GM23338 (cell line): ENCODE results near the gene AGPAT4. TPM values are rescaled to one million over a fixed set of nuclear protein-coding genes. Genes with fewer than 3 reads are reported as not detected.

ENCODE experiments used
- ATAC-seq: fragments of 200-7000 bp; cut with Tn5 transposase; 3 replicates; pipeline ENCODE4 v1.9.1; 2020
- DNase-seq: peaks from one replicate; pipeline ENCODE4 v3.0.0-alpha.2; 2015; ENCODE audit warnings: low spot score
- H2AFZ ChIP-seq: fragments of 200-600 bp; sonication (generic); 2 replicates; pipeline ENCODE4 v1.8.0; 2016; ENCODE audit warnings: antibody characterized with exemption, mild to moderate bottlenecking, moderate library complexity
- H3F3A ChIP-seq: fragments of 200-600 bp; sonication (generic); replicated peaks from 2 replicates; pipeline ENCODE4 v1.8.0; 2017; ENCODE audit warnings: antibody characterized with exemption, mixed run types, low read depth
- H3K27ac ChIP-seq: fragments of 200-600 bp; sonication (generic); 2 replicates; pipeline ENCODE4 v1.6.1; 2016; ENCODE audit warnings: low read depth
- H3K27me3 ChIP-seq: fragments of 200-600 bp; sonication (generic); 2 replicates; pipeline ENCODE4 v1.8.0; 2016; ENCODE audit warnings: mild to moderate bottlenecking, mixed run types, moderate library complexity; ENCODE audit not compliant: insufficient read depth
- H3K36me3 ChIP-seq: fragments of 200-600 bp; sonication (generic); 2 replicates; pipeline ENCODE4 v1.8.0; 2016; ENCODE audit warnings: mild to moderate bottlenecking; ENCODE audit not compliant: insufficient read depth
- H3K4me1 ChIP-seq: fragments of 200-600 bp; sonication (generic); 2 replicates; pipeline ENCODE4 v1.8.0; 2016; ENCODE audit warnings: mild to moderate bottlenecking, moderate library complexity; ENCODE audit not compliant: insufficient read depth
- H3K4me2 ChIP-seq: fragments of 200-600 bp; sonication (generic); 2 replicates; pipeline ENCODE4 v1.7.1; 2017; ENCODE audit warnings: mixed run types
- H3K4me3 ChIP-seq: fragments of 200-600 bp; sonication (generic); 2 replicates; pipeline ENCODE4 v1.6.1; 2016; ENCODE audit warnings: mixed run types
- H3K79me2 ChIP-seq: fragments of 200-600 bp; sonication (generic); replicated peaks from 2 replicates; pipeline ENCODE4 v1.8.0; 2017; ENCODE audit warnings: mild to moderate bottlenecking; ENCODE audit not compliant: insufficient read depth
- H3K9me2 ChIP-seq: fragments of 200-600 bp; sonication (generic); 2 replicates; pipeline ENCODE4 v1.8.0; 2017; ENCODE audit not compliant: insufficient read depth
- H4K20me1 ChIP-seq: fragments of 200-600 bp; sonication (generic); replicated peaks from 2 replicates; pipeline ENCODE4 v1.8.0; 2017; ENCODE audit warnings: mild to moderate bottlenecking; ENCODE audit not compliant: insufficient read depth
- H3K27ac Mint-ChIP-seq: 2 replicates; pipeline ENCODE4 v1.8.0; 2020; ENCODE audit warnings: inconsistent platforms, mild to moderate bottlenecking, moderate library complexity, mixed read lengths
- H3K27me3 Mint-ChIP-seq: 3 replicates; pipeline ENCODE4 v1.8.0; 2022; ENCODE audit warnings: low read depth, mild to moderate bottlenecking, moderate library complexity, mixed read lengths, inconsistent platforms; ENCODE audit not compliant: insufficient read depth, poor library complexity
- H3K36me3 Mint-ChIP-seq: 3 replicates; pipeline ENCODE4 v1.8.0; 2021; ENCODE audit warnings: low read depth, mild to moderate bottlenecking, inconsistent platforms, moderate library complexity, mixed read lengths
- H3K4me1 Mint-ChIP-seq: 3 replicates; pipeline ENCODE4 v1.8.0; 2020; ENCODE audit warnings: mild to moderate bottlenecking, inconsistent platforms, mixed read lengths
- H3K4me3 Mint-ChIP-seq: 3 replicates; pipeline ENCODE4 v1.8.0; 2021; ENCODE audit warnings: moderate library complexity, mild to moderate bottlenecking, inconsistent platforms, mixed read lengths
- H3K9me3 Mint-ChIP-seq: 3 replicates; pipeline ENCODE4 v1.8.0; 2020; ENCODE audit warnings: moderate library complexity, mild to moderate bottlenecking, inconsistent platforms, mixed read lengths
- CREB1 ChIP-seq: fragments of 250-450 bp; sonication (Bioruptor Pico); IDR thresholded peaks from 2 replicates; pipeline ENCODE4 v1.5.0; 2020; ENCODE audit warnings: low read depth, mild to moderate bottlenecking, moderate library complexity
- ETS1 ChIP-seq: IDR thresholded peaks from 2 replicates; pipeline ENCODE4 v1.6.1; 2016; ENCODE audit warnings: antibody characterized with exemption
- EZH2 ChIP-seq: fragments of 200-600 bp; sonication (generic); IDR thresholded peaks from one replicate; pipeline ENCODE4 v1.8.0; 2017; ENCODE audit warnings: antibody characterized with exemption, mild to moderate bottlenecking, low read depth; ENCODE audit not compliant: unreplicated experiment
- EZH2phosphoT487 ChIP-seq: fragments of 200-600 bp; sonication (generic); IDR thresholded peaks from one replicate; pipeline ENCODE4 v1.8.1; 2018; ENCODE audit warnings: antibody characterized with exemption; ENCODE audit not compliant: unreplicated experiment
- JUNB ChIP-seq: IDR thresholded peaks from one replicate; pipeline ENCODE4 v1.6.1; 2016; ENCODE audit warnings: antibody characterized with exemption; ENCODE audit not compliant: unreplicated experiment
- NANOG ChIP-seq: IDR thresholded peaks from 2 replicates; pipeline ENCODE4 v1.6.1; 2016; ENCODE audit warnings: antibody characterized with exemption, borderline replicate concordance
- POLR2AphosphoS5 ChIP-seq: IDR thresholded peaks from 2 replicates; pipeline ENCODE4 v1.6.1; 2016; ENCODE audit warnings: antibody characterized with exemption, low read depth
- REST ChIP-seq: IDR thresholded peaks from one replicate; pipeline ENCODE4 v1.6.1; 2018; ENCODE audit warnings: antibody characterized with exemption; ENCODE audit not compliant: unreplicated experiment
- STAT1 ChIP-seq: IDR thresholded peaks from one replicate; pipeline ENCODE4 v1.6.1; 2016; ENCODE audit warnings: antibody characterized with exemption; ENCODE audit not compliant: unreplicated experiment
- ZNF114 ChIP-seq: fragments of 250-450 bp; sonication (Bioruptor Pico); IDR thresholded peaks from 2 replicates; pipeline ENCODE4 v1.5.0; 2020; ENCODE audit warnings: mild to moderate bottlenecking, moderate library complexity
- ZNF331 ChIP-seq: fragments of 250-450 bp; sonication (Bioruptor Pico); IDR thresholded peaks from 2 replicates; pipeline ENCODE4 v1.5.0; 2020; ENCODE audit warnings: low read depth, mild to moderate bottlenecking, moderate library complexity
- ZNF462 ChIP-seq: fragments of 250-450 bp; sonication (Bioruptor Pico); IDR thresholded peaks from 2 replicates; pipeline ENCODE4 v1.5.0; 2020; ENCODE audit warnings: mild to moderate bottlenecking, moderate library complexity
- polyA plus RNA-seq: library from polyadenylated mRNA; unstranded; fragments of >200 nt; fragmentation: Nextera tagmentation; extraction: Ambion mirVana; gene quantifications from 2 replicates; pipeline ENCODE4 v1.2.1, GENCODE V29; 2016
- total RNA-seq: library from RNA; depleted of rRNA; stranded (reverse); fragments of >200 nt; shearing (Covaris generic); gene quantifications from 2 replicates; pipeline ENCODE4 v1.2.3, GENCODE V29; 2014
- TF ChIP-seq, protein P1 (sequence below), 2 experiments: fragments of 200-600 bp in 1 of 2; sonication (generic) in 1 of 2; conservative IDR thresholded peaks; 2 replicates each; pipeline versions ENCODE4 v1.5.1 to v1.6.1; 2016 to 2017; ENCODE audit warnings: antibody characterized with exemption in 2 of 2, low read depth in 2 of 2, mild to moderate bottlenecking in 2 of 2, moderate library complexity in 1 of 2

AGPAT4 gene
- total and polyA plus RNA-seq, 2 experiments from 2014 or later = 8.9 to 19.3 TPM

DNA sequence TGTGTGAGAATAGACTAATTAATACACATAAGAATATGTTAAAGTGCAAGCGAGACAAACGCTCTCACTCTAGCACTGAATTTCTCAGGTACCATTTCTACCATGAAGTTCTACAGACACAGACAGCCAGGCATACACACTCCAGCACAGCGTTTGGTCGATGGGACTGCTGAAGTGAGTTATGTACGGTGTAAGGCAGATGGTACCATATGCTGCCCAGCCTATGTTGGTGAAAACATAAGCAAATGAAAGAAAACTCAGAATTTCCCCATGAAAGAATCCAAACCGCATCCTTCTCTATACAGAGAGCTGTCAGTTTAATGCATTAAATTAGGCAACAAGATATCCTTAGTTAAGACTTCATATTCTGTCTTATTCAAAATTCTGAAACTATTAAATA is 34.9 kb downstream of the AGPAT4 start (continued):
- no peak for TF ChIP-seq EZH2
- no peak for TF ChIP-seq ZNF114

- Mint-ChIP-seq H3K27ac (no peak overlapping the region), H3K4me1 (peaks cover 70% of the 10 kb centered on the region), H3K9me3 (no peaks in the 10 kb centered on the region), H3K27me3 (peaks cover 10% of the 10 kb centered on the region), H3K36me3 (peaks cover 7% of the 10 kb centered on the region), H3K4me3 (no peak overlapping the region)
- ATAC-seq = no peak
- Histone ChIP-seq H3K79me2 (peaks cover 93% of the 10 kb centered on the region), H3F3A (no peaks in the 10 kb centered on the region), H3K4me3 (no peak overlapping the region), H3K36me3 (no peaks in the 10 kb centered on the region), H3K4me2 (no peak overlapping the region), H2AFZ (no peak overlapping the region), H3K27ac (no peak overlapping the region), H3K4me1 (peaks cover 45% of the 10 kb centered on the region), H4K20me1 (peaks cover 29% of the 10 kb centered on the region), H3K9me2 (no peaks in the 10 kb centered on the region), H3K27me3 (no peaks in the 10 kb centered on the region)
- TF ChIP-seq ETS1 (no peak), ZNF462 (CRISPR knock-in tag) (no peak), STAT1 (no peak), EZH2 (no peak), REST (no peak), NANOG (no peak), POLR2AphosphoS5 (no peak), JUNB (no peak), ZNF331 (no peak), CREB1 (CRISPR knock-in tag) (no peak), EZH2phosphoT487 (no peak), ZNF114 (no peak)
- TF ChIP-seq, protein P1, sequence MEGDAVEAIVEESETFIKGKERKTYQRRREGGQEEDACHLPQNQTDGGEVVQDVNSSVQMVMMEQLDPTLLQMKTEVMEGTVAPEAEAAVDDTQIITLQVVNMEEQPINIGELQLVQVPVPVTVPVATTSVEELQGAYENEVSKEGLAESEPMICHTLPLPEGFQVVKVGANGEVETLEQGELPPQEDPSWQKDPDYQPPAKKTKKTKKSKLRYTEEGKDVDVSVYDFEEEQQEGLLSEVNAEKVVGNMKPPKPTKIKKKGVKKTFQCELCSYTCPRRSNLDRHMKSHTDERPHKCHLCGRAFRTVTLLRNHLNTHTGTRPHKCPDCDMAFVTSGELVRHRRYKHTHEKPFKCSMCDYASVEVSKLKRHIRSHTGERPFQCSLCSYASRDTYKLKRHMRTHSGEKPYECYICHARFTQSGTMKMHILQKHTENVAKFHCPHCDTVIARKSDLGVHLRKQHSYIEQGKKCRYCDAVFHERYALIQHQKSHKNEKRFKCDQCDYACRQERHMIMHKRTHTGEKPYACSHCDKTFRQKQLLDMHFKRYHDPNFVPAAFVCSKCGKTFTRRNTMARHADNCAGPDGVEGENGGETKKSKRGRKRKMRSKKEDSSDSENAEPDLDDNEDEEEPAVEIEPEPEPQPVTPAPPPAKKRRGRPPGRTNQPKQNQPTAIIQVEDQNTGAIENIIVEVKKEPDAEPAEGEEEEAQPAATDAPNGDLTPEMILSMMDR (conservative IDR thresholded peaks at IDR 0.05; ENCODE audit: low read depth in 2 of 2) = no peak
- DNase-seq = no peak
Observed at GRCh38 chr6:161238500-161238899, 35.4 kb downstream of the AGPAT4 start.
